Measurements from ENCODE around the gene KRTAP5-5. TPM values are rescaled to one million over a fixed set of nuclear protein-coding genes. Genes with fewer than 3 reads are reported as not detected.
"Not testable (repeated sequence)": the region's sequence is repeated elsewhere in the genome, so short reads cannot be mapped to it uniquely, and the experiment has no call there.

The KRTAP5-5 gene
- total RNA-seq, 3 donors from 2014 or later: 0.32 to 1.6 (median 0.75) TPM

DNA sequence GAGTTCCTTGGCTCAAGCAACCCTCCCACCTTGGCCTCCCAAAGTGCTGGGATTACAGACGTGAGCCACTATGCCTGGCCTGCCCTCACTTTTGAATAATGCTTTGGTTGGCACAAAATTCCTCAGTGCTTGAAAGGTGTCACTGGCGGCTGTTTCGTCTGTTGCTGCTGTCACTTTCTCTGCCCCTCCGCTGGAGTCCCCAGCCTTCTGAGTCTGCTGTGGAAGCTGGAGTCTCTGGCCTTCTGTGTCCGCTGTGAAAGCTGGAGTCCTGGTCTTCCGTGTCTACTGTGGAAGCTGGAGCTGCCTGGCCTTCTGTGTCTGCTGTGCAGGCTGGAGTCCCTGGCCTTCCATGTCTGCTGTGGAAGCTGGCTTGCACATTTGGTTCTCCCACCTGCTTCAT lies 39.6 kb upstream of the KRTAP5-5 start:
- TF ChIP-seq, protein P1, sequence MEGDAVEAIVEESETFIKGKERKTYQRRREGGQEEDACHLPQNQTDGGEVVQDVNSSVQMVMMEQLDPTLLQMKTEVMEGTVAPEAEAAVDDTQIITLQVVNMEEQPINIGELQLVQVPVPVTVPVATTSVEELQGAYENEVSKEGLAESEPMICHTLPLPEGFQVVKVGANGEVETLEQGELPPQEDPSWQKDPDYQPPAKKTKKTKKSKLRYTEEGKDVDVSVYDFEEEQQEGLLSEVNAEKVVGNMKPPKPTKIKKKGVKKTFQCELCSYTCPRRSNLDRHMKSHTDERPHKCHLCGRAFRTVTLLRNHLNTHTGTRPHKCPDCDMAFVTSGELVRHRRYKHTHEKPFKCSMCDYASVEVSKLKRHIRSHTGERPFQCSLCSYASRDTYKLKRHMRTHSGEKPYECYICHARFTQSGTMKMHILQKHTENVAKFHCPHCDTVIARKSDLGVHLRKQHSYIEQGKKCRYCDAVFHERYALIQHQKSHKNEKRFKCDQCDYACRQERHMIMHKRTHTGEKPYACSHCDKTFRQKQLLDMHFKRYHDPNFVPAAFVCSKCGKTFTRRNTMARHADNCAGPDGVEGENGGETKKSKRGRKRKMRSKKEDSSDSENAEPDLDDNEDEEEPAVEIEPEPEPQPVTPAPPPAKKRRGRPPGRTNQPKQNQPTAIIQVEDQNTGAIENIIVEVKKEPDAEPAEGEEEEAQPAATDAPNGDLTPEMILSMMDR (IDR thresholded peaks at IDR 0.05): no peak
- no peak for ATAC-seq
- Histone ChIP-seq H3K4me3 (no peak overlapping the region), H3K36me3 (ENCODE audit: low read depth) (no peaks in the 10 kb centered on the region), H3K9me3 (no peaks in the 10 kb centered on the region), H3K4me1 (ENCODE audit: low read depth) (peaks cover 6% of the 10 kb centered on the region)
- intact Hi-C loops (cut with DNase I, micrococcal nuclease): no loop called here
- no peak for DNase-seq

DNA sequence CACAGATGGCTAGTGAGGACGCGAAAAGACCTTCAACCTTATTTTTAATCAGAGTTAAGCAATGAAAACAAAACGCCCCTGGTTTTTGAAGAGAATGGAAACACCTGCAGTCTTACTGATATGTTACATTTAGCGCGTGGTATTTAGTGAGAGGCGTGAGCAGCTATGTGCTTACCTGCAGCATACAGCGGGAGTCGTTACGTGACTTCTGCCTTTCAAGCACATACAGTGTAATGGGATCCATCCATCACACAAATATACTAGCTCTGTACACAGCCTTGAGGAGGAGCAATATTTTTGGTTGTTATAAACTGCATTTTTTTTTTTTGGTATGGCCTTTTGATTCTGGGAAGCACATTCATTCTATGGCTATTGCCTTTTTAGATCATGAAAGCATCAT lies 36.9 kb upstream of the KRTAP5-5 start:
- intact Hi-C loops (cut with DNase I, micrococcal nuclease): no loop called here
- Histone ChIP-seq H3K36me3 (ENCODE audit: low read depth) (no peaks in the 10 kb centered on the region), H3K4me1 (ENCODE audit: low read depth) (peaks cover 10% of the 10 kb centered on the region)

DNA sequence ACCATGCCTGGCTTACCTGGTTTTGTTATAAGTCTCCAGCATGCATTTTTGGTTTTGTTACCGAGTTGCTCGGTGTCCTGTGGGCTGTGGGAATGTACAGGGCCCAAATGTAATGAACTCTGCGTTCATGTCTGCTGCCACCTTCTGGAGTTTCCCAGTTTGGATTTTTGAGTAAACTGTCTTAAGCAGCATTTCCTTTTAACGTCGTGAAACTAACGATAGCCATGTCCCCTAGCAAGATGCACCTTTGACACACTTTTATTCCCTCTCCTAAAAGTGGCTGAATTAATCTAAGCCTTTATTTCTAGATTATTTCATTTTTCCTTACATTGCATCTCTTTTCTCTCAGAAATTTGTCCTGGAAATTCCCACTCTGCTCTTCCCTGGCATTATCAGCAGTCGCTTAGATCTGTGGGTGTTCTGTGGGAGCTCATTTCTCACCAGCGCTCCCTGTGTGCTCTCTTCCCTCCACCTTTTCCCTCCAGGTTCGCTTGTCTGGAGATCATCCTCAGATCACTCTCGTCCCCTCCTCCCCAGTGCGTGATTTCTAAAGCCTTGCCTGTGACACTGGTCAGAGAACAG lies 33.5 kb upstream of the KRTAP5-5 start:
- H3K4me3 ChIP-seq; H3K4me1 ChIP-seq (ENCODE audit: low read depth); H3K9me3 ChIP-seq; H3K36me3 ChIP-seq (ENCODE audit: low read depth); intact Hi-C loops (cut with DNase I, micrococcal nuclease): not testable (repeated sequence)
- ATAC-seq: peak; percentile 65
- peak in 1 of 3 donors; percentile 41 for DNase-seq

More for the DNA sequence above, 36.9 kb upstream of the KRTAP5-5 start:
- ATAC-seq (no peak), DNase-seq (no peak)
- TF ChIP-seq, protein P1 (IDR thresholded peaks at IDR 0.05): no peak
- Histone ChIP-seq H3K9me3 (no peaks in the 10 kb centered on the region), H3K4me3 (no peak overlapping the region)

DNA sequence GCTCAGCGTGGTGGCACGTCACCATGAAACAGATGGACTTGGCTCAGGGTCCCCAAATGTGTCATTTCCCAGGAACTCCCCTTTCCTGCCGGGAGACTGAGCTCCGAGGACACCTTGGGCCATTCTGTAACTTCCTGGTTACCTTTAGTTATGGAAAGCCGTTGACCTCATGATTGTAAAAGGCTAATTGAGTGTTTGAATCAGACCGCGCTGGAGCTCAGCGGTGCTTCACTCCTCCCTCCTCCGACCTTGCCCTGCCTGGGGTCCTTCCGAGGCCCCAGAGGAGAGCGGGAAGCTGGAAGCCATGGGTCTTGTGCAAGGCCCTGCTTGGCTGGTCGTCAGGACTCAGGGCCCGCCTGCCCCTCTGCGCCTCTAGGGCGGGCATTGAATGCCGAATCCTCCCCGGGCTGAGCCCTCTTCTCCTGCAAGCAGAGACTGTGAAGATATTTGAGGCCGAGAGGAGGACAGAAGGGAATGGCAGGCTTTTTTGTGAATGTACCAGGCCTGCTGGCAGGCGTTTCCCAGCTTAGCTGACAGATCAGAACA lies 32.9 kb upstream of the KRTAP5-5 start:
- H3K4me3 ChIP-seq; H3K9me3 ChIP-seq; H3K4me1 ChIP-seq (ENCODE audit: low read depth); H3K36me3 ChIP-seq (ENCODE audit: low read depth); intact Hi-C loops (cut with DNase I, micrococcal nuclease): not testable (repeated sequence)
- ATAC-seq: peak; percentile 89
- DNase-seq: peak in 2 of 3 donors; percentile 28 to 58

DNA sequence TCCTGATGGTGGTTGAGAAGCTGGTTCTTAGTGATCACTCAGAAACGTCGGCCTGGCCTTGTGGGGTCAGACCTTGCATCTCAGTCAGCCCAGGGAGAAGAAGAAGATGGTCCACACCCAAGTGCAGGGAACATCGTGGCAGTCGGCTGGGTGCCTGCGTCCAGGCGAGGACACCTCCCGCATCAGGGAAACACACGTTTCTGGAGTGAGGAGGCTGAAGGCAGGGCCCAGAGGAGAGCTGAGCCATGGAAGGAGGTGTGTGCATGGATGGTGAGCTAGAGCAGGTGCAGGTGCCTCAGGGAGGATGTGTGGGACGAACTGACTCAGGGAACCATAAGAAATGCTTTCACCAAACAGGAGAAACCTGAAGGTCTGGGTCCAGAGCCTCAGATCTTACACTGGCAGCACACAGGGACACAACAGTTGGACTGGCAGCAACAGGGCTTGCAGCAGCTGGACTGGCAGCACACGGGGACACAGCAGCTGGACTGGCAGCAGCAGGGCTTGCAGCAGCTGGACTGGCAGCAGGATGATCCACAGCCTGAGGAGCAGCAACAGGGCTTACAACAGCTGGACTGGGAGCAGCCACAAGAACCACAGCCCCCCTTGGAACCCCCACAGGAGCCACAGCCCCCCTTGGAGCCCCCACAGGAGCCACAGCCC lies 32.1 kb upstream of the KRTAP5-5 start:
- TF ChIP-seq, protein P1 (IDR thresholded peaks at IDR 0.05): no peak
- Histone ChIP-seq H3K9me3 (no peaks in the 10 kb centered on the region), H3K4me3 (no peak overlapping the region), H3K36me3 (ENCODE audit: low read depth) (no peaks in the 10 kb centered on the region), H3K4me1 (ENCODE audit: low read depth) (peaks cover 4% of the 10 kb centered on the region)
- no peak for ATAC-seq
- DNase-seq: no peak
- intact Hi-C loops (cut with DNase I, micrococcal nuclease): no loop called here

DNA sequence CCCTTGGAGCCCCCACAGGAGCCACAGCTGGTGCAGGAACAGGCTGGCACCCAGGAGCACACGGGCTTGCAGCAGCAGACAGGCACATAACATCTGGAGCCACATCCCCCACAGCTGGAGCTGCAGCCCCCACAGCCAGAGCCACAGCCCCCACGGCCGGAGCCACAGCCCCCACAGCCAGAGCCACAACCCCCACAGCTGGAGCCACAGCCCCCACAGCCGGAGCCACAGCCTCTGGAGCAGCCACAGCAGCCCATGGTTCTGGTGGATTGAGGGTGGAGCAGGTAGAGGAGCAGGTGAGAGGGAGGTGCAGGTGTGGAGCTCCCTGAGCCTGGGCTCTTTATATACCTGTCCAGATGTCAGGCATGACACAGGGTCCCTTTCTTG lies 31.6 kb upstream of the KRTAP5-5 start, which contains the start of gene KRTAP5-2:
TSS of gene KRTAP5-2 (minus strand) at position 301 of the 387 bp plus-strand sequence. CDS start at position 257, 44 bp downstream.
- DNase-seq: no peak
- H3K4me3 ChIP-seq: no peak within 1 kb of the TSS
- TF ChIP-seq, protein P1 (IDR thresholded peaks at IDR 0.05): no peak
- intact Hi-C loops (cut with DNase I, micrococcal nuclease): no loop called here
- peaks cover 4% of the 10 kb centered on the region for H3K4me1 ChIP-seq (ENCODE audit: low read depth)
- H3K36me3 ChIP-seq (ENCODE audit: low read depth): no peaks in the 10 kb centered on the region
- H3K9me3 ChIP-seq: no peaks in the 10 kb centered on the region
- ATAC-seq: no peak

DNA sequence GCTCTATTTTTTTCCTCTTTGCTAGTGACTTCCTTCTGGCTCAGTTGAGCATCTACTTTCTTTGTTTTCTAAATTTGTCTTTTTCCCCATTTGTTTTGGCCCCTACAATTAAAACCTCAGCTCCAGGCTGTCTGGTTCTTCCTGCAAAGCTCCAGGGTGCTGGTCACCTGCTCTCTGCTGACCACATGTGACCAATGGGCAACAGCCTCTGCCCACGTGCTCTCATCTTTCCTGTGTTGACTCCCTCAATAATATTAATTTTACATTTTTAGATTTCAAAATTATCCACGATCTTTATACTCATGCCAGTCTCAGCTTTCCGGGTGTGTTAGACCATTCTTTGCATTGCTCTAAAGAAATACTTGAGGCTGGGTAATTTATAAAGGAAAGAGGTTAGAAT lies 31.2 kb upstream of the KRTAP5-5 start:
- DNase-seq; ATAC-seq; H3K4me3 ChIP-seq; H3K36me3 ChIP-seq (ENCODE audit: low read depth); intact Hi-C loops (cut with DNase I, micrococcal nuclease); H3K9me3 ChIP-seq; H3K4me1 ChIP-seq (ENCODE audit: low read depth): not testable (repeated sequence)
